Bronchial smooth muscle cell (primary cell): ENCODE results near the gene ZNF471. TPM values are rescaled to one million over a fixed set of nuclear protein-coding genes. Genes with fewer than 3 reads are reported as not detected.

Source experiments
- total RNA-seq: library from RNA; depleted of rRNA; stranded (reverse); fragments of >200 nt; gene quantifications from 2 replicates; pipeline ENCODE4 v1.2.1, GENCODE V29; 2014

Gene ZNF471
- 4.9 and 5.8 TPM in 2 replicates for total RNA-seq

GRCh38 chr19:56507446-56508289 lies at the start of gene ZNF471:
Gene ZNF471 (plus strand): TSS chr19:56507855. CDS start chr19:56511572, 3,717 bp downstream.

GRCh38 chr19:56476651-56477428 lies 30.8 kb upstream of the ZNF471 start, which contains the start of gene ZNF667:
Gene ZNF667 (minus strand): TSS chr19:56477345. CDS start chr19:56462370, 14,975 bp downstream.

GRCh38 chr19:56538761-56539263 lies 31.2 kb downstream of the ZNF471 start, which contains the start of gene ZFP28:
Gene ZFP28 (plus strand): TSS chr19:56538948. CDS start chr19:56539019, 71 bp downstream.

GRCh38 chr19:56567274-56568120 lies 59.8 kb downstream of the ZNF471 start, which contains the start of gene ZNF470:
Gene ZNF470 (plus strand): TSS chr19:56567468. CDS start chr19:56570312, 2,844 bp downstream.

Other genes starting within 250 kb of the ZNF471 start
- not detected in 2 replicates for gene EDDM13, start 235.1 kb upstream of the ZNF471 start, total RNA-seq
- gene ZSCAN5A, start 193.0 kb upstream of the ZNF471 start, total RNA-seq = 6.8 and 10.6 TPM in 2 replicates
- gene ZNF582, start 114.3 kb upstream of the ZNF471 start, total RNA-seq = 2.7 and 3.1 TPM in 2 replicates
- 4.2 and 4.4 TPM in 2 replicates for gene ZNF583, start 103.5 kb upstream of the ZNF471 start, total RNA-seq
- 5.4 and 6.8 TPM in 2 replicates for gene ZNF667, start 30.5 kb upstream of the ZNF471 start, total RNA-seq
- gene ZFP28, start 31.1 kb downstream of the ZNF471 start, total RNA-seq = 5.3 and 6.0 TPM in 2 replicates
- 5.8 and 6.1 TPM in 2 replicates for gene ZNF470, start 59.6 kb downstream of the ZNF471 start, total RNA-seq
- gene ZNF71, start 87.4 kb downstream of the ZNF471 start, total RNA-seq = 5.7 and 9.2 TPM in 2 replicates
- gene SMIM17, start 135.3 kb downstream of the ZNF471 start, total RNA-seq = 0.32 TPM in 1 of 2 replicates, not detected in the other
- gene ZNF835, start 163.9 kb downstream of the ZNF471 start, total RNA-seq = 0.09 TPM in 1 of 2 replicates, not detected in the other